COLO829 (cell line): Measurements from ENCODE around the gene ARID5B.
A peak's percentile ranks its signal among the peaks of the same experiment; 100 is the strongest.
"Not testable (repeated sequence)": the region's sequence is repeated elsewhere in the genome, so short reads cannot be mapped to it uniquely, and the experiment has no call there.

Source experiments
- DNase-seq: peaks from one replicate; pipeline ENCODE4 v3.0.0; 2012; ENCODE audit warnings: low spot score

The ARID5B gene

GRCh38 chr10:61900829-61901792 lies at the start of gene ARID5B:
ARID5B (plus strand) TSS chr10:61901699; CDS start chr10:61901710, 11 bp downstream.
- no peak for DNase-seq

GRCh38 chr10:61852261-61852660 lies 49.2 kb upstream of the ARID5B start:
- no peak for DNase-seq

DNA sequence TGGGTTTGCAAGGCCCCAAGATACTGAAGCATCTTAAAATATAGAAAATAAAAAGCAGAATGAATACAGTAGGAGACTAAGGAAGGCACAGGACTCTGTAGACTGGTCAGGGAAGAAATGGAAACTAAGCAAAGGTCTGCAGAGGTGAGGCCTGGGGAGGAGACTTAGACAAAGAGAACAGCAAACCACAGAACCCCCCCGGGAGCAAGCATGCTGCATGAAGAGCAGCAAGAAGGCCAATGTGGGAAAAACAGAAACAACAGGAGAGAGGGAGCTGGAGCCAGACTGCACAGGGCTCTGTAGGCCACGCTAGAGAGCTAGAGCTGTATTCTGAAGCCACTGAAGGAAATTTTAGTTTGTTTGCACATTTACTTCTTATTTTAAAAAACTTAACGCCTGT lies 45.7 kb upstream of the ARID5B start:
- no peak for DNase-seq

- DNase-seq = no peak
These were observed 43.8 kb upstream of the ARID5B start for GRCh38 chr10:61857746-61858145.

GRCh38 chr10:61859786-61860185 lies 41.7 kb upstream of the ARID5B start:
- DNase-seq = no peak

DNA sequence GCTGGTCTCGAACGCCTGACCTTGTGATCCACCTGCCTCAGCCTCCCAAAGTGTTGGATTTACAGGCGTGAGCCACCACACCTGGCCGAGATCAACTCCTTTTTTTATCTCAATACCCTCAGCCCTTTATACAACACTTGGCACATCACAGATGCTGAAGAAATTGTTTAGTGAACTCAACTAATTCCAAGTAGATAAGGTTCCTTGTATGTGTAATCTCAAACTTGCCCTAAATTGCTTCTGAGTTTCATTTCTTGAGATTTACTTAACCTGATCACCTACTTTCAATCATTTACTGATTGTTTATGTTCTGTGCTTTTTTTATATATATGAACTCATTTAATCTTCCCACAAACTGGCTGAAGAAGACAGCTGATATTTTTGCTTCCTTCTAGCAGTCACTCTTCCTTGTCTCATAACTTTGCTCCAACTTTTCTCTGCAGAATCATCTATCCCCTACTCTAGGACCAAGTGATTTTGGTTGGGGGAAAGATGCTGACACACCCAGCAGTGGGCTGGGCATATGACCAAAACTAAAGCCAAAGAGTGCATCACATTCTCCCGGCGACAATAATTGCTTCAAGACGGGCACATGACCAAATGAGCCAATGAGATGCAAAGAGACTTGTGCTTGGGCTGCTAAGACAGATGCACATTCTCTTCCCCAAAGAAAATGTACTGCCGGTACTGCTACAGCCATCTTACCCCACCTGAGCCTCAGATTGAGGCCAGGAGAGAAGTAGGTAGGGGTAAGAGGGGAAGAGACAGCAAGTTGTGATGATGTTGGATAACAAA lies 40.3 kb upstream of the ARID5B start:
- DNase-seq = no peak

GRCh38 chr10:61863981-61864380 lies 37.5 kb upstream of the ARID5B start:
- no peak for DNase-seq

DNA sequence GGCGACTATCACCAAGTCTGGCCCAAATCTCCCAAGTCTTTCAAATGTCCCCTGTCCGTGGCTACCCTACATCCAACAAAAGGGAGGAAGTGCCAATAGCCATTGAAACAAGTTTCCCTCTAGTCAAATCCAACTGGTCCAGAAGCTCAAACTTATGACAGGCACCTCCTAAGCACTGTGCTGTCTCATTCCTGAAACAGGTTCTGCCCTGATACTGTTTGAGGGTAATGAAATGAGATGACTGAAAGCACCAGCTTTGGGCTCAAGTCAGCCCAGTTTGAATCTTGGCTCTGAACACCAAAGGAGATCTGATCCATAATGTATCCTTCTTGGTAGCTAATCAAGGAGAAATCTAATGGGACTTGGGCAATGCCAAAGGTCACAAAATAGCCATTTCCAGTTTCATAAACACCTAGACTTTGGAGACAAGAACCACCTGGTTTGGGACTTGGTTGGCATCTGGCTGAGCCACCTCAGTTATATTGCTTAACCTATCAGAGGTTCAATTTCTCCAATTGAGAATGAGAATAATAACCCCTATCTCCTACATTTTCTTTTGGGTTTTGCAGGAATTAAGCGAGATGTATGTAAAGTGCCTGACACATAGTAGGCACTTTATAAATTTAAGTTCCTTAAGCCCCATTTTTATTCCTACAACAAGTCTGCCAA lies 34.7 kb upstream of the ARID5B start:
- no peak for DNase-seq

DNA sequence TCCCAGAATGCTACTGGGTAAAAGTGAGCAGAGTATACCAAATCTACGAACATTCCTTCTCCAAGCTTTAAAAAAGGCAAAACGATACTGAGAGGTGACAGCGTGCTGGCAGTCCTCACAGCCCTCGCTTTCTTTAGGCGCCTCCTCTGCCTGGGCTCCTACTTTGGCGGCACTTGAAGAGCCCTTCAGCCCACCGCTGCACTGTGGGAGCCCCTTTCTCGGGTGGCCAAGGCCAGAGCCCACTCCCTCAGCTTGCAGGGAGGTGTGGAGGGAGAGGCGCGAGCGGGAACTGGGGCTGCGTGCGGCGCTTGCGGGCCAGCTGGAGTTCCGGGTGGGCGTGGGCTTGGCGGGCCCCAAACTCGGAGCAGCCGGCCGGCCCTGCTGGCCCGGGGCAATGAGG lies 34.1 kb upstream of the ARID5B start:
- DNase-seq = not testable (repeated sequence)

DNA sequence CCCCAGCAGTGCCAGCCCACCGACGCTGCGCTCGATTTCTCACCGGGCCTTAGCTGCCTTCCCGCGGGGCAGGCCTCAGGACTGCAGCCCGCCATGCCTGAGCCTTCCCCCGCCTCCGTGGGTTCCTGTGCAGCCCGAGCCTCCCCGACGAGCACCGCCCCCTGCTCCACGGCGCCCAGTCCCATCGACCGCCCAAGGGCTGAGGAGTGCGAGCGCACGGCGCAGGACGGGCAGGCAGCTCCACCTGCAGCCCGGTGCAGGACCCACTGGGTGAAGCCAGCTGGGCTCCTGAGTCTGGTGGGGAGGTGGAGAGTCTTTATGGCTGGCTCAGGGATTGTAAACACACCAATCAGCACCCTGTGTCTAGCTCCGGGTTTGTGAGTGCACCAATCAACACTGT lies 33.7 kb upstream of the ARID5B start:
- DNase-seq = not testable (repeated sequence)

DNA sequence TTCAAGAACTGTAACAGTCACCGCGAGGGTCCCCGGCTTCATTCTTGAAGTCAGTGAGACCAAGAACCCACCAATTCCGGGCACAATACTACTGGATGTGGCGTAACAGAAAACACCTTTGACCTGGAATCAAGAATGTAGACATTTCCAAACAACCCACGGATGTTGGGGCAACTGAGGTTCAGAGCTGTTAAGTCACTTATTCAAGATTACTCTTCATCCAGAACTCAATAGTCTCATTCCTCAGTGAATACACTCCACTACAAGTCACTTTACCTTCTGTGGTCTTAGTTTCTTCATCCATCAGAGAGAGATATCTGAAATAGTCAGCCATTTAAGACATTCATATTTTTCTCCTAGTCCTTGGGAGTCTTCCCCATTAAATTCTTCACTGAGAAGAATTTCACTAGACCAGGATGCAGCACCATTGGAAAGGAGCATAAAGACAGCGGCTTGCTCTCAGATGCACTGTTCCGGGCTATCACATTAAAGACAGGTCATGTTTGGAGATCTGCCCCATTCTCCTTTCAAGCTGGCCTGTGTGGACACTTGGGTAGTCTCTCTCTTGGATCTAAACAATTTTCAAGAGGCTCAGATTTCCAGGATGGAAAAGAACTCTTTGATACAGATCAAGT lies 32.3 kb upstream of the ARID5B start:
- no peak for DNase-seq

DNA sequence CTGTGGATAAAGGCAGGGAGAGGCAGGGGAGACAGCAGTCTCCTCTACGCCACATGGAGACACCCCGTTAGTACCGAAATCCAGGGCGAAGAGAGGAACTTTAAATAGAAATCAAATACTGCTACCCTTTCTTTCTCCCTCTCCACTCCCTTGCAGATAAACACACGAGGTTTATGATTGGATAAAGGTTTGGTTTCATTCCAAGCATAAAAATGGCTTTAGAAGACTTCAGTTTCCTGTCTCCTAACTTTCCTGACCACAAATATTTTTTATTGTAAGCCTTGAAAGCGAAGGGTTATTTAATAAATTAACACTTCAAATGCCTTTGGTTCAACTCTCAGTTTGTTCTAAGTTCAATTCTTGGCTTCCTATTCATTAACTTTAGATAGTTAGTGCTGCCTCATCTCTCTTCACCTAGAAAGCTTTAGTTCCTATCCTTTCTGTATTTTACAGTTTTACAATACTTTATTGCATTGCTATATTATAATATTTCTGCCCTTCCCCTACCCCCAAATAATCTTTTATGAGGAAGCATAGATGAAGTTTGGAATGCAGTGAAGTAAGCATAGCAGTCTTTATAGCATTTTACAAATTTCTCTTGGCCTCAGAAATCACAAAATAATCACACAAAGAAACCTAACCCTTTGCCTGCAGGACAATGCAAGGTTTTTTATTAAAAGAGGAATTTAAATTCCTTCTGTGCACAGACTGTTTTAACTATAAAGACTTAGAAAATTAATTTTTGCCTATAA lies 31.5 kb upstream of the ARID5B start:
- peak; percentile 27 for DNase-seq

GRCh38 chr10:61870526-61870895 lies 31.0 kb upstream of the ARID5B start:
- DNase-seq = no peak

DNA sequence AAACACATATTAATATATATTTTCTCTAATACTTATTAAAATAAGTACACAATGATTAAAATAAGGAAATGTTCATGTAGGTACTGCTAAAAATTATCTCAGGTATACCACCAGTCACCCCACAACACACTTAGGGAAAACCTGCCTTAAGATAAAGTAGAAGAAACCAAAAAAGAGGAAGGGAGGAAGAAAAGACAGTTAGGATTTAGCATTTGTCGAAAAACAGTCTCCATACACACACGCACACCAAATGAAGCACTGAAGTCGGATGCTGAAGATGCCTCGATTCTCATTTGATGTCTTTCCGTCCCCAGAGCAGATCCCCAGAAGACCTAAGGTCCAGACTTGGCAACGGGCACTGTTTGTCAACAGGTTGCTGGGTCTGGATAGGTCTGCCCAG lies 30.0 kb upstream of the ARID5B start:
- DNase-seq = no peak

GRCh38 chr10:61877887-61878739 lies 23.4 kb upstream of the ARID5B start:
- DNase-seq = no peak

- no peak for DNase-seq
These were observed 22.8 kb upstream of the ARID5B start for GRCh38 chr10:61878740-61879068.

DNA sequence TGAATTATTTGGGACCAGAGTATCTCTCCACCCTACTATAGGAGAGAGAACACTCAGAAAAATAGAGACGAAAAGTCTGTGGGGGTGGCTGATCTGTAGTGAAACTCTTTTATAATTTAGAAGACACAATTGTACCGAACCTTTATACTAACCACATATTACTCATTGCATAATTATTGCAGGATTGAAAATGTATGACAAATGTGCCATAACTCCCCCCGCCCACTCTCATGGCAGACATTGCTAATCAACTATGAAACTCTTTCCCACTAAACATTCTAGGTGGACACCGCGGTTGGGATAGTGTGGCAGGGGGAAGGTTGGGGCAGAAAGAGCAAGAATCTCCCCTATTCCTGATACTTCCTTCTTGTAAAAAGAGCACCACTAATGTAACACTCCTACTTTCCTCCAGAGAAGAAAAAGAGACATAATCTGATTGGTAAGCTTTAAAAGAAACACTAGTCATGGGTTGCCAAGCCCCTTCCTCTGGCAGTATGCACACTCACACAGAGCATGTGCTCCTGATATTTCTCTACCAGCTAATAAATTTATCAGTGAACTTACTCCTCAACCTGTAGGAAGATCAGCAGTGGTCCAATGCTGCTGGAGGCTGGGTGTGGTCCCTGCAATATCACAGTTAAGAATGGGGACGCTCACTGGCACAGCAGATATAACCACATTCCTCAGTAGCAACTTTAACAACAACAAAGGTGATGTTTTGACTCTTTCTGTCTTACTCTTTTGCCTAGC lies 18.7 kb upstream of the ARID5B start:
- DNase-seq = no peak

GRCh38 chr10:61883371-61884025 lies 18.0 kb upstream of the ARID5B start:
- no peak for DNase-seq

GRCh38 chr10:61887772-61888171 lies 13.7 kb upstream of the ARID5B start:
- DNase-seq = no peak
